CD4-positive, alpha-beta T cell (primary cell): ENCODE results near the gene FNDC10. TPM values are rescaled to one million over a fixed set of nuclear protein-coding genes. Genes with fewer than 3 reads are reported as not detected.

Experiments
- ATAC-seq: fragments of 200-7000 bp; cut with Tn5 transposase; one replicate; pipeline ENCODE4 v1.10.0; 2022; ENCODE audit warnings: mild to moderate bottlenecking; ENCODE audit not compliant: poor library complexity
- CTCF ChIA-PET: fragments of 350-600 bp; sonication (Branson Sonifier 250); formaldehyde crosslinking; loops from one replicate; lab custom pipeline; 2021; ENCODE audit warnings: antibody characterized with exemption, inconsistent platforms; lab: Charles Lee
- POLR2A ChIA-PET: fragments of 350-600 bp; sonication (Branson Sonifier 250); formaldehyde crosslinking; loops from one replicate; lab custom pipeline; 2021; ENCODE audit warnings: antibody characterized with exemption, inconsistent platforms; lab: Charles Lee
- DNase-seq, 14 experiments: peaks; one replicate each; pipeline ENCODE4 v3.0.0-alpha.2; 2013 to 2020; ENCODE audit warnings: mixed read lengths in 2 of 14
- H3K27ac ChIP-seq, 2 donors: one replicate each; pipeline versions ENCODE4 v1.5.1 to v1.7.0; 2013; ENCODE audit warnings: low read length in 2 of 2, low read depth in 1 of 2, mild to moderate bottlenecking in 1 of 2
- H3K27me3 ChIP-seq, 2 experiments: 1 replicate in 1 of 2; 2 replicates in 1 of 2; pipeline versions ENCODE4 v1.6.1 to v1.7.0; 2013; ENCODE audit warnings: low read length in 2 of 2, control low read depth in 1 of 2, mild to moderate bottlenecking in 1 of 2, moderate library complexity in 1 of 2; ENCODE audit not compliant: insufficient read depth in 2 of 2, control insufficient read depth in 1 of 2
- H3K36me3 ChIP-seq: one replicate; pipeline ENCODE4 v1.6.1; 2013; ENCODE audit warnings: low read length, control low read depth; ENCODE audit not compliant: insufficient read depth
- H3K4me1 ChIP-seq: one replicate; pipeline ENCODE4 v1.6.1; 2013; ENCODE audit warnings: low read length, control low read depth; ENCODE audit not compliant: insufficient read depth
- H3K4me3 ChIP-seq: one replicate; pipeline ENCODE4 v1.5.1; 2013; ENCODE audit warnings: mild to moderate bottlenecking, low read length, moderate library complexity
- H3K9me3 ChIP-seq, 2 experiments: 1 replicate in 1 of 2; 2 replicates in 1 of 2; pipeline versions ENCODE4 v1.6.1 to v1.7.0; 2013; ENCODE audit warnings: low read length in 2 of 2, mild to moderate bottlenecking in 2 of 2, control low read depth in 1 of 2, moderate library complexity in 1 of 2; ENCODE audit not compliant: control insufficient read depth in 1 of 2, insufficient read depth in 1 of 2
- H3K27ac Mint-ChIP-seq: one replicate; pipeline ENCODE4 v1.8.0; 2020; ENCODE audit warnings: mixed read lengths
- H3K27me3 Mint-ChIP-seq: one replicate; pipeline ENCODE4 v1.8.0; 2021; ENCODE audit warnings: mixed read lengths
- H3K36me3 Mint-ChIP-seq: one replicate; pipeline ENCODE4 v1.8.0; 2021; ENCODE audit warnings: low read depth, mixed read lengths
- H3K4me1 Mint-ChIP-seq: one replicate; pipeline ENCODE4 v1.8.0; 2021; ENCODE audit warnings: low read depth, mixed read lengths
- H3K4me3 Mint-ChIP-seq: one replicate; pipeline ENCODE4 v1.8.0; 2020; ENCODE audit warnings: mild to moderate bottlenecking, mixed read lengths
- H3K9me3 Mint-ChIP-seq: one replicate; pipeline ENCODE4 v1.8.0; 2020; ENCODE audit warnings: mixed read lengths
- CTCF ChIP-seq: fragments of 200-600 bp; IDR thresholded peaks from one replicate; pipeline ENCODE4 v1.8.0; 2022; ENCODE audit warnings: antibody characterized with exemption, mild to moderate bottlenecking
- intact Hi-C, 2 experiments: fragments of 100-400 bp; cut with DNase I in 1 of 2; cut with micrococcal nuclease in 1 of 2; formaldehyde crosslinking; loops; one replicate each; pipeline versions ENCODE4 v1.15.1 to v1.9.0; 2023 to 2025; cut with DNase I, micrococcal nuclease
- total RNA-seq, 174 experiments: library from RNA in 2 of 174; stranded (reverse) in 2 of 174; gene quantifications; one replicate each; pipeline ENCODE4 v1.2.3 and lab custom pipeline; 2021 to 2026

FNDC10 gene
- total RNA-seq, 2 experiments from 2014 or later, result 1.0 to 1.3 TPM

GRCh38 chr1:1631782-1632420 is 32.0 kb upstream of the FNDC10 start, which contains the start of gene MMP23B:
TSS of gene MMP23B (plus strand) at chr1:1632173. CDS start at chr1:1632219, 46 bp downstream.
- H3K4me1 Mint-ChIP-seq, result peaks cover 9% of the 10 kb centered on the region
- H3K27ac Mint-ChIP-seq, result no peak within 1 kb of the TSS
- H3K27ac ChIP-seq, result no peak within 1 kb of the TSS
- H3K36me3 ChIP-seq, result no peaks in the 10 kb centered on the region
- DNase-seq (peak in 2 of 14 experiments; percentile 39 to 46), ATAC-seq (no peak)
- TF ChIP-seq CTCF, result no peak
- H3K27me3 Mint-ChIP-seq, result peaks cover 5% of the 10 kb centered on the region
- intact Hi-C loops, result loop anchor here (2.0 to 10.0 kb wide), 3 partner anchors 17 to 763 kb away; partner anchors contain the start of genes MIB2 (in 2 of the 2), CDK11B (in 1 of the 2), MORN1 (in 1 of the 2) and RER1 (in 1 of the 2)
- peak within 1 kb of the TSS; percentile 71 for H3K4me3 Mint-ChIP-seq
- peak within 1 kb of the TSS; percentile 5 for H3K4me3 ChIP-seq
- H3K36me3 Mint-ChIP-seq, result peaks cover 3% of the 10 kb centered on the region
- H3K9me3 ChIP-seq, result no peaks in the 10 kb centered on the region
- H3K9me3 Mint-ChIP-seq, result no peaks in the 10 kb centered on the region
- ChIA-PET POLR2A (interaction anchor here (1.2 to 4.7 kb wide), 2 partner anchors 17 to 25 kb away, joined by 3 to 137 read pairs; partner anchors contain the start of gene MIB2), CTCF (no interaction called here)
- peaks cover 36% of the 10 kb centered on the region for H3K4me1 ChIP-seq
- peaks cover 0 to 2% of the 10 kb centered on the region in 2 experiments for H3K27me3 ChIP-seq

- H3K27ac ChIP-seq, result no peak overlapping the region
- peaks cover 9% of the 10 kb centered on the region for H3K4me1 Mint-ChIP-seq
- H3K9me3 Mint-ChIP-seq, result no peaks in the 10 kb centered on the region
Observed at GRCh38 chr1:1630965-1631781, 31.2 kb upstream of the FNDC10 start.

More at GRCh38 chr1:1630965-1631781, 31.2 kb upstream of the FNDC10 start:
- Histone ChIP-seq H3K4me3 (peak overlapping the region; percentile 20), H3K36me3 (no peaks in the 10 kb centered on the region), H3K9me3 (no peaks in the 10 kb centered on the region), H3K4me1 (peaks cover 36% of the 10 kb centered on the region), H3K27me3 (peaks cover 0 to 2% of the 10 kb centered on the region in 2 experiments)
- TF ChIP-seq CTCF, result no peak
- Mint-ChIP-seq H3K36me3 (peaks cover 3% of the 10 kb centered on the region), H3K27me3 (peaks cover 5% of the 10 kb centered on the region), H3K27ac (no peak overlapping the region), H3K4me3 (peak overlapping the region; percentile 71)
- CTCF ChIA-PET, result no interaction called here
- DNase-seq (peak in 5 of 14 experiments; percentile 20 to 71 (median 58)), ATAC-seq (no peak)
- POLR2A ChIA-PET, result interaction anchor here (0.8 to 4.7 kb wide), 7 partner anchors 12 to 256 kb away, joined by 3 to 137 read pairs (median 6); partner anchors contain the start of genes AURKAIP1, MIB2 and SSU72
- intact Hi-C loops, result loop anchor here (2.0 to 10.0 kb wide), 3 partner anchors 16 to 764 kb away; partner anchors contain the start of genes MIB2 (in 2 of the 2), CDK11B (in 1 of the 2), MORN1 (in 1 of the 2) and RER1 (in 1 of the 2)
